Measurements from ENCODE around the gene ATAD3C. TPM values are rescaled to one million over a fixed set of nuclear protein-coding genes. Genes with fewer than 3 reads are reported as not detected.

The ATAD3C gene
- total RNA-seq, 1 experiment from 2014 or later: 1.4 TPM

GRCh38 chr1:1430992-1431844, 18.3 kb upstream of the ATAD3C start:
- H3K79me2 ChIP-seq (ENCODE audit: low read length): peaks cover 4% of the 10 kb centered on the region
- H3K27me3 ChIP-seq (ENCODE audit: low read length): no peaks in the 10 kb centered on the region
- no peak for ATAC-seq
- ChIA-PET CTCF (interaction anchor here (0.7 kb wide), 1 partner anchor 33 kb away, joined by 3 read pairs; no protein-coding TSS in a partner anchor), POLR2A (ENCODE audit: unreplicated experiment) (no interaction called here)
- H3K9me3 ChIP-seq (ENCODE audit: low read length): no peaks in the 10 kb centered on the region
- no TSS peak for BruUV-seq (replicated peaks)
- intact Hi-C loops (cut with micrococcal nuclease): no loop called here
- no peak overlapping the region for H3K4me3 ChIP-seq (ENCODE audit: low read length)
- peaks cover 4% of the 10 kb centered on the region for H3F3A ChIP-seq (ENCODE audit: low read length, unreplicated experiment)
- peaks cover 42% of the 10 kb centered on the region for H3K4me1 ChIP-seq (ENCODE audit: insufficient read depth, low read length)
- no peak overlapping the region for H3K27ac ChIP-seq (ENCODE audit: low read length)
- no peaks in the 10 kb centered on the region for H3K36me3 ChIP-seq (ENCODE audit: low read depth, low read length)
- DNase-seq: no peak
- H3K4me2 ChIP-seq (ENCODE audit: low read length): 0 out of 2 replicates have a peak overlapping the region, but pooled peaks have one; percentile 29
- TF ChIP-seq EZH2 (IDR thresholded peaks at IDR 0.05; ENCODE audit: low read length, unreplicated experiment) (no peak), CTCF (conservative IDR thresholded peaks at IDR 0.05; ENCODE audit: low read depth, low read length) (no peak), EZH2phosphoT487 (IDR thresholded peaks at IDR 0.05; ENCODE audit: borderline replicate concordance, low read length) (no peak)
- no peak overlapping the region for H3K9ac ChIP-seq (ENCODE audit: low read length)
- no peaks in the 10 kb centered on the region for H3K9me2 ChIP-seq (replicated peaks; ENCODE audit: low read length)
- H4K20me1 ChIP-seq (ENCODE audit: low read length): no peaks in the 10 kb centered on the region
- peak overlapping the region; percentile 35; the same call in 1 of the 2 replicates for H2AFZ ChIP-seq (ENCODE audit: low read length)

DNA sequence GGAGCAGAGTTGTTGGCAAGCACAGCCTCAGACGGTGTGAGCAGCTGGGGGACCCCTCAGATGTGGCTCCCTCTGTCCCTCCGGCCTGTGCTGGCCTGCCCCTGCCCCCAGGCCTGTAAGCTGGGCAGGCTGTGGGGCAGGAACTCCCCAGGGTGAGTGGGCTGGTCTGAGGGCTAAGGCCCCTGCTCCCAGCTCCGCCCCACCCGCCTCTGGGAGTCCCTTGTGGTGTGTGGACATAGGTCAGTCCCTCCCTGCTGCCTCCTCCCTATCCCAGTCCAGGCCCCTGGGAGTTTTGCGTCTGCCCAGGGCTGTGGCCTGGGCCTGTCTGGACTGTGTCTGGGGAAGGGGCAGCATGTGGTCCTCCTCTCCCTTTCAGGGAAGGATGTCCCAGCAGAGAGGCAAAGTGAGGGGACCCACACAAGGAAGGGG, 17.6 kb upstream of the ATAD3C start:
- intact Hi-C loops (cut with micrococcal nuclease): no loop called here
- no TSS peak for BruUV-seq (replicated peaks)
- Histone ChIP-seq H3K9me2 (replicated peaks; ENCODE audit: low read length) (no peaks in the 10 kb centered on the region), H3K27ac (ENCODE audit: low read length) (no peak overlapping the region), H4K20me1 (ENCODE audit: low read length) (no peaks in the 10 kb centered on the region), H3K9me3 (ENCODE audit: low read length) (no peaks in the 10 kb centered on the region), H3K4me2 (ENCODE audit: low read length) (peak overlapping the region; percentile 29; the same call in 1 of the 2 replicates), H3K4me1 (ENCODE audit: insufficient read depth, low read length) (peaks cover 48% of the 10 kb centered on the region), H3F3A (ENCODE audit: low read length, unreplicated experiment) (peaks cover 4% of the 10 kb centered on the region), H3K27me3 (ENCODE audit: low read length) (no peaks in the 10 kb centered on the region), H3K4me3 (ENCODE audit: low read length) (no peak overlapping the region), H3K9ac (ENCODE audit: low read length) (no peak overlapping the region), H3K36me3 (ENCODE audit: low read depth, low read length) (no peaks in the 10 kb centered on the region), H2AFZ (ENCODE audit: low read length) (peak overlapping the region; percentile 35; the same call in 1 of the 2 replicates), H3K79me2 (ENCODE audit: low read length) (peaks cover 11% of the 10 kb centered on the region)
- peak; percentile 37 for DNase-seq
- TF ChIP-seq EZH2phosphoT487 (IDR thresholded peaks at IDR 0.05; ENCODE audit: borderline replicate concordance, low read length) (no peak), CTCF (conservative IDR thresholded peaks at IDR 0.05; ENCODE audit: low read depth, low read length) (no peak), EZH2 (IDR thresholded peaks at IDR 0.05; ENCODE audit: low read length, unreplicated experiment) (no peak)
- ChIA-PET POLR2A (ENCODE audit: unreplicated experiment) (no interaction called here), CTCF (interaction anchor here (0.7 kb wide), 1 partner anchor 33 kb away, joined by 3 read pairs; no protein-coding TSS in a partner anchor)
- ATAC-seq: peak; percentile 4

All from PC-3 (cell line).